ENCODE data around the gene SCN9A.
"Not testable (repeated sequence)": the region's sequence is repeated elsewhere in the genome, so short reads cannot be mapped to it uniquely, and the experiment has no call there.

SCN9A gene

DNA sequence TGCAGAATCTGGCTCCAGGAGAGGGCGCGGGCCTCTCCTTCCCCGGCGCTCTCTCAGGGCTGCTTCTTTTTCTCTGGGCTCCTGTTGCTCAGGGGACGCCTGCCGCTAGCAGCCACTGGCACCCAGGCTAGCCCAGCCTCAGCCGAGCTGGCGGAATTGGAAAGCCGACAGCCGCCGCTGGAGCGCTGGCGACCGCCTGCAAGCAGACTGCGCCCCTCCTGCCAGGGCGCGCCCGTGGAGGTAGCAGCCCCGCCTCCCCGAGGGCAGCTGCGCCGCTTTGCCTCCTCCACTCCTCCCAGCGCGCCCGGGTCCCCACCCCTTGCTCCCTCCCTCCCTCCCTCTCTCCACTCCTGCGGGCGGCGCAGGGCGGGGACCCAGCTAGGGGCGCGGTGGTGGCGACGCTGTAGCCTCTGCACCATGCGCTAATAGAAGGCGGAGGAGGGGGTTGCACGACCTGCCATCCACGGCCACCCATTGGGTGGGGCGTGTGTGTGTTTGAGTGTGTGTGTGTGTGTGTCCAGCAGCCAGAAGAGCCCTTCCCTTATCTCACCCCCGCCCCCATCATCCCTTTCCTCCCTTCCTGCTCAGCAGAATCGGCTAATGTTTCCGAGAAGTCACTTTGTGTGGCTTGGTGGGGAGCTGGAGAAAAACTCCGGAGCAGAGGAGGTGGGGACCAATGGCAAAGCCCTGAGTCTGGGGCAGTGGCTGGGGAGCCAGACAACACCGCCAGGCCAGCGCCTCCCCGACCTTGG is at the start of gene SCN9A:
SCN9A (minus strand) TSS at position 209 of the 752 bp plus-strand sequence. CDS start 64,188 bp downstream, outside the sequence.
- Histone ChIP-seq H3K27me3 (replicated peaks; ENCODE audit: control insufficient read depth, insufficient read depth, low read length) (peaks cover 7% of the 10 kb centered on the region), H3K9ac (ENCODE audit: low read length) (peak within 1 kb of the TSS; percentile 27), H3K4me1 (ENCODE audit: control insufficient read depth, insufficient read depth, low read length) (peaks cover 11% of the 10 kb centered on the region), H3K9me3 (ENCODE audit: control insufficient read depth, low read length) (no peaks in the 10 kb centered on the region), H3K36me3 (ENCODE audit: control insufficient read depth, insufficient read depth, low read length, severe bottlenecking) (no peaks in the 10 kb centered on the region), H3K4me3 (ENCODE audit: low read length) (peak within 1 kb of the TSS; percentile 79)
- peak; percentile 93 for DNase-seq (ENCODE audit: low read depth)

DNA sequence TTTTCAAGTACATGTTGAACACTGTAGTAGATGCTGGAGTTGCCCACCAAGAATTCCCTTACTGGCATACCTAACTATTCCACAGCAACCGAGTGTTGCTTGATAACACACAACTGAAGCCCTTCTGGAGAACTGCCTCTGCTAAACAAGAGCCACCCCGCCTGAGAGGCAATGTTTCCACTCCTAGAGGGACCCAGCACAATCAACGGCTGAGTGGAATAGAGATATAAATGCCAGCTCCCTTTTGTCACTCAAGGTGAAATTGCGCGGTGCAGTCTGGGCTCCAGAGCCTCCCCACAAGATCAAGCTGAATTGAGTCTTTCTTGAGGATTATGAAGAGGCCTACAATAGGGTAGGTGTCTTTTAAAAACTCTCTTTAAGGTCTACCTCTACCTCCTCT is 49.1 kb upstream of the SCN9A start:
- H3K36me3 ChIP-seq (ENCODE audit: control insufficient read depth, insufficient read depth, low read length, severe bottlenecking), result no peaks in the 10 kb centered on the region
- H3K4me1 ChIP-seq (ENCODE audit: control insufficient read depth, insufficient read depth, low read length), result no peaks in the 10 kb centered on the region
- no peak overlapping the region for H3K9ac ChIP-seq (ENCODE audit: low read length)
- DNase-seq (ENCODE audit: low read depth), result no peak
- no peak overlapping the region for H3K4me3 ChIP-seq (ENCODE audit: low read length)
- no peaks in the 10 kb centered on the region for H3K9me3 ChIP-seq (ENCODE audit: control insufficient read depth, low read length)
- no peaks in the 10 kb centered on the region for H3K27me3 ChIP-seq (replicated peaks; ENCODE audit: control insufficient read depth, insufficient read depth, low read length)

DNA sequence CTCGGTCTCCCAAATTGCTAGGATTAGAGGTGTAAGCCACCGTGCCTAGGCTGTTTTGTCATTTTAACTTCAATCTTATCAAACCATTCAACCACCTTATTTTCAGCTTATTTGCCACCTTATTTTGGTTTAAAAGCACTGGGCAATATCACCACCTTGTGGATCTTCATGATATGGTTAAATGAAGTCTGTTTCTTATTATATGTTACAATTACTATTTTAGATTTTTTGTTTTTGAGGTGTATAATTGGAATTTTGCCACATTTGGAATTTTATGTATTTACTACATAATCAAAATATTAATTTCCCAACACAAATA is 43.8 kb upstream of the SCN9A start:
- Histone ChIP-seq H3K36me3 (ENCODE audit: control insufficient read depth, insufficient read depth, low read length, severe bottlenecking) (no peaks in the 10 kb centered on the region), H3K27me3 (replicated peaks; ENCODE audit: control insufficient read depth, insufficient read depth, low read length) (no peaks in the 10 kb centered on the region), H3K9ac (ENCODE audit: low read length) (no peak overlapping the region), H3K9me3 (ENCODE audit: control insufficient read depth, low read length) (no peaks in the 10 kb centered on the region), H3K4me1 (ENCODE audit: control insufficient read depth, insufficient read depth, low read length) (no peaks in the 10 kb centered on the region), H3K4me3 (ENCODE audit: low read length) (no peak overlapping the region)
- DNase-seq (ENCODE audit: low read depth), result peak; percentile 72

DNA sequence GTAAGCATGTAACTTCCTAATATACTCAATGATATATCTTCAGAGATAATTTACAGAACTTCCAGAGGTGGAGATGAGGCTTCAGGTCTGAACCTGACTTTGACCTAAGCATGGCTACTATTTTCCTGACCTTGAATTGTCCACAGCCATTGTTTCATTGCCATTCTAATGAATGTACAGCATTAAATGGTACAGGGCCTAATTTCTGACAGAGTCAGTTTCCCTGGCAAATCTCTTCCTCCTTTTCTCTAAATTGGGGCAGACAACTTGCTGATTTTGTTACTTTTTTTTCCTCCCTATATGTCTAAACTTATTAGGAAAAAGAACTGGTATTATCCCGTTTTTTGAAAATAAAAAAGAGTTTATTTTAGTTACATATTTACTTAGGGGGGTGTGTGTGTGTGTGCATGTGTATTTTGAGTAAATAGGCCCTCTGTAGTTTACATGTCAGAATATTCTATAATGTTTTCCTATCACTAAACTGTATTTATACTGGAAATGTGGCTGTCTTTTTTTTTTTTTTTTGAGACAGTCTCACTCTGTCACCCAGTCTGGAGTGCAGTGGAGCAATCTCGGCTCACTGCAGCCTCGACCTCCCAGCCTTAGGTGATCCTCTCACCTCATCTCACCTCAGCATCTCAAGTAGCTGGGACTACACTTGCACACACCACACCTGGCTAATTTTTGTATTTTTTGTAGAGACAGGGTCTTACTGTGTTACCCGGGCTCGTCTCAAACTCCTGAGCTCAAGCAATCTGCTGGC is 43.3 kb upstream of the SCN9A start:
- H3K4me1 ChIP-seq (ENCODE audit: control insufficient read depth, insufficient read depth, low read length), result no peaks in the 10 kb centered on the region
- H3K9ac ChIP-seq (ENCODE audit: low read length), result no peak overlapping the region
- H3K9me3 ChIP-seq (ENCODE audit: control insufficient read depth, low read length), result no peaks in the 10 kb centered on the region
- no peak overlapping the region for H3K4me3 ChIP-seq (ENCODE audit: low read length)
- no peak for DNase-seq (ENCODE audit: low read depth)
- no peaks in the 10 kb centered on the region for H3K36me3 ChIP-seq (ENCODE audit: control insufficient read depth, insufficient read depth, low read length, severe bottlenecking)
- H3K27me3 ChIP-seq (replicated peaks; ENCODE audit: control insufficient read depth, insufficient read depth, low read length), result no peaks in the 10 kb centered on the region

DNA sequence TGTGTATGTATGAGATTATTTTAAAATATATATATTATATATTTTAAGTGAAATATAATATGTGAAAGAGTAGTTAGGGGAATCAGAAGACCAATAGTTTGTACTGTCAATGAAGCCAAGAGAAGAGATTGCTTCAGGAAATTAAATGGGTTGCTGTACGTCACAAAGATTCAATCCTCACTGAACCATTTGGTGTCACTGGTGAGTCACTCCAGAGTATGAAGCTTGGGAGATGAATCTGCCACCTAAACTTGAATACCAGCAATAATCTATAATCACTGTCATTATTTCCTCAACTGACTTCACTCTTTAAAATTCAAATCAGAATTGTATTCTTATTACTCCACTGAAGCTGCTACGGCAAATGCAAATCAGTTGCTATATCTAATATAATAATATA is 41.9 kb upstream of the SCN9A start:
- no peak overlapping the region for H3K4me3 ChIP-seq (ENCODE audit: low read length)
- H3K27me3 ChIP-seq (replicated peaks; ENCODE audit: control insufficient read depth, insufficient read depth, low read length), result no peaks in the 10 kb centered on the region
- no peak overlapping the region for H3K9ac ChIP-seq (ENCODE audit: low read length)
- no peaks in the 10 kb centered on the region for H3K9me3 ChIP-seq (ENCODE audit: control insufficient read depth, low read length)
- no peaks in the 10 kb centered on the region for H3K4me1 ChIP-seq (ENCODE audit: control insufficient read depth, insufficient read depth, low read length)
- H3K36me3 ChIP-seq (ENCODE audit: control insufficient read depth, insufficient read depth, low read length, severe bottlenecking), result no peaks in the 10 kb centered on the region
- peak; percentile 52 for DNase-seq (ENCODE audit: low read depth)

DNA sequence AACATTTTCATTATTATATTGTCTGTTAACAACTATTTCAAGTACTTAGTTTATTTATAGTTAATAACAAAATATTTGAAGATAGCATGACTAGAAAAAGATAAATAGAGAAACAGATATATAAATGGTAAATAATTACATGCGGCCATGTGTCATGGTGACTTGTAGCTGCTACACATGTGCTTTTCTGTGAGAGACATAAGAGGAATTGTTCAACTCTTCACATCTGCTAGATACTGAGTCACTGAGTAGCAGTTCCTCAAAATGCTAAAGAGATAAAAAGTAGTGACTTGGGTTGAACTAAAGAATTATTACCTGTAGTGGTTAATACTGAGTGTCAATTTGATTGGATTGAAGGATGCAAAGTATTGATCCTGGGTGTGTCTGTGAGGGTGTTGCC is 37.5 kb upstream of the SCN9A start:
- peaks cover 17% of the 10 kb centered on the region for H3K4me1 ChIP-seq (ENCODE audit: control insufficient read depth, insufficient read depth, low read length)
- H3K27me3 ChIP-seq (replicated peaks; ENCODE audit: control insufficient read depth, insufficient read depth, low read length), result no peaks in the 10 kb centered on the region
- H3K9ac ChIP-seq (ENCODE audit: low read length), result no peak overlapping the region
- H3K36me3 ChIP-seq (ENCODE audit: control insufficient read depth, insufficient read depth, low read length, severe bottlenecking), result no peaks in the 10 kb centered on the region
- H3K9me3 ChIP-seq (ENCODE audit: control insufficient read depth, low read length), result no peaks in the 10 kb centered on the region
- no peak overlapping the region for H3K4me3 ChIP-seq (ENCODE audit: low read length)
- DNase-seq (ENCODE audit: low read depth), result no peak

DNA sequence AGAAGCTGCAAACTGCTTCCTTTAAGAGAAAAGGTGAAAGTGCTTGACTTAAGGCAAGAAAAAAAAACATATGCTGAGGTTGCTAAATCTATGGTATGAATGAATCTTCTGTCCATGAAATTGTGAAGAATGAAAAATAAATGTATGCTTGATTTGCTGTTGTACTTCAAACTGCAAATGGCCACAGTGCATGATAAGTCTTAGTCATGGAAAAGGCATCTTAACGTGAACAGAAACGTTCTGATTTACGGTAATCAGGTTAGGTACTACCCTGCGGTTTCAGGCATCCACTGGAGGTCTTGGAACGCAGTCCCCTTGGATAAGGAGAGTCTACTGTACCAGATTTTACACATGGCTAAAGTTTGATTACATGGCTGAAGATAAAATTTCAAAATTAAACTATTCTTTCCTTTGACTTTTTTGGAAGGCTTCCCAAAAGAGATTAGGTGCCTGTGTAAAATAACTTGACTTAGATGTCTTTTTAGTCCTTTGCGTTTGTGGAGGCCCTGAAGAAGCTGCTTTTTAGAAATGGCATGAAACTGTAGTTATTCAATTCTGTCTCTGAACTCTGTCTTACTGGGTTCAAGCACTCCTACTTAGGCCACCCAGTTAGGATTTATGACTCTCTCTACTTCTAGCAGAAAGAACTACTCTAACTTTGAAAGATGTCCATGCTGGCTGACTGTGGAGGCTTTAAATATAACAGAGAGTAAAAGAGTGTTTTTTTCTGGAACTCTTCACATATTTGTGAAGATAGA is 35.9 kb upstream of the SCN9A start:
- peak; percentile 56 for DNase-seq (ENCODE audit: low read depth)

DNA sequence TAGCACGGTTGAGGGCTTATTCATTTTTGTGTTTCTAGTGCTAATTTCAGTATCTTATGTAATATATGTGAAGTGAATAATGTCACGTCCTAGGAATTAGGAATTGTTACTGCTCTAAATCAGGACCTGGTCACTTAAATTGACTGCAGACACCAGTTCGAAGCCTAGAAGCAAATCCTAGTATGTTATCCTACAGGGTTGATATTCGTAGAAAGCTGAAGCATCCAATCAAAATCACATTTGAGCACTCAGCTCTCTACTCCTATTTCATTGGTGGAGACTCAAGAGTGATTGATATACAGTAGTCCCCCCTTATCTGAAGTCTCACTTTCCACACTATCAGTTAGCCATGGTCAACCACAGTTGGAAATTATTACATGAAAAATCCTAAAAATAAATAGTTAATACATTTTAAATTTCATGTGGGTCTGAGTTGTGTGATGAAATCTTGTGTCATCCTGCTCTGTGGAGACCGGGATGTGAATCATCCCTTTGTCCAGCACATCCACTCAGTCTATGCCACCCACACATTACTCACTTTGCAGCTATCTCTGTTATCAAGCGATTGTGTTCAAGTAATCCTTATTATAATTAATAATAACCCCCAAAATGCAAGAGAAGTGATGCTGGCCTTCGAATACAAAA is 35.2 kb upstream of the SCN9A start:
- H3K9ac ChIP-seq (ENCODE audit: low read length), result peak overlapping the region; percentile 23
- peak overlapping the region; percentile 45 for H3K4me3 ChIP-seq (ENCODE audit: low read length)
- H3K36me3 ChIP-seq (ENCODE audit: control insufficient read depth, insufficient read depth, low read length, severe bottlenecking), result no peaks in the 10 kb centered on the region
- no peaks in the 10 kb centered on the region for H3K27me3 ChIP-seq (replicated peaks; ENCODE audit: control insufficient read depth, insufficient read depth, low read length)
- no peaks in the 10 kb centered on the region for H3K9me3 ChIP-seq (ENCODE audit: control insufficient read depth, low read length)
- peak; percentile 79 for DNase-seq (ENCODE audit: low read depth)
- H3K4me1 ChIP-seq (ENCODE audit: control insufficient read depth, insufficient read depth, low read length), result peaks cover 17% of the 10 kb centered on the region

More for the DNA sequence above, 35.9 kb upstream of the SCN9A start:
- Histone ChIP-seq H3K27me3 (replicated peaks; ENCODE audit: control insufficient read depth, insufficient read depth, low read length) (no peaks in the 10 kb centered on the region), H3K9me3 (ENCODE audit: control insufficient read depth, low read length) (no peaks in the 10 kb centered on the region), H3K4me3 (ENCODE audit: low read length) (peak overlapping the region; percentile 45), H3K4me1 (ENCODE audit: control insufficient read depth, insufficient read depth, low read length) (peaks cover 17% of the 10 kb centered on the region), H3K9ac (ENCODE audit: low read length) (peak overlapping the region; percentile 39), H3K36me3 (ENCODE audit: control insufficient read depth, insufficient read depth, low read length, severe bottlenecking) (no peaks in the 10 kb centered on the region)

DNA sequence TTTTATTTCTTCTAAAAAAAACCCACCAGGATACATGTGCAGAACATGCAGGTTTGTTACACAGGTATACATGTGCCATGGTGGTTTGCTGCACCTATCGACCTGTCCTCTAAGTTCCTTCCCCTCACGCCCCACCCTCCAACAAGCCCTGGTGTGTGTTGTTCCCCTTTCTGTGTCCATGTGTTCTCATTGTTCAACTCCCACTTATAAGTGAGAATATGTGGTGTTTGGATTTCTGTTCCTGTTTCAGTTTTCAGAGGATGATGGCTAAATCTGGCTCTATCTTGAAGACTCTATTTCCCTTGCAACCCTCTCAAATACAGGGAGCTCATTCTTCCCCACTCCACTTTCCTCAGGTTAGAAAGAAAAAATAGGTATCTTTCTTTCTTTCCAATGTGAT is 32.0 kb upstream of the SCN9A start:
- DNase-seq (ENCODE audit: low read depth); H3K27me3 ChIP-seq (replicated peaks; ENCODE audit: control insufficient read depth, insufficient read depth, low read length); H3K9ac ChIP-seq (ENCODE audit: low read length); H3K9me3 ChIP-seq (ENCODE audit: control insufficient read depth, low read length); H3K4me3 ChIP-seq (ENCODE audit: low read length); H3K36me3 ChIP-seq (ENCODE audit: control insufficient read depth, insufficient read depth, low read length, severe bottlenecking): not testable (repeated sequence)
- H3K4me1 ChIP-seq (ENCODE audit: control insufficient read depth, insufficient read depth, low read length), result peaks cover 17% of the 10 kb centered on the region

DNA sequence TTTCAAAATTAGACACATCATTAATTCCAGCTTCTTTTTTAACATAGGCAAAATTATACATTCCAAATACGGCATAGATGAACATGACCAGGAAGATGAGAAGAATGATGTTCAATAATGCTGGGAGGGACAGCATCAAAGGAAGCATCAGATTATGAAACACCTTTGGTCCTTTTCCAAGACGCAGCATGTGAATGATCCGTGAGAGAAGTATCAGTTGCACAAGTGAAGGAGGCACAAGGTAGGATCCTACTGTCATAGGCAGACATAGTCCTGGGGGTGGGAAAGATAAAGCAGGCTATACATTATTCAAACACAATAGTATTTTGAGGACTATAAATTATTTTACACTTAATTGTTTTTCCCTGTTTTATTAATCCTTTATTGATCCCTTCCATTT is 30.6 kb upstream of the SCN9A start:
- H3K27me3 ChIP-seq (replicated peaks; ENCODE audit: control insufficient read depth, insufficient read depth, low read length), result no peaks in the 10 kb centered on the region
- no peaks in the 10 kb centered on the region for H3K9me3 ChIP-seq (ENCODE audit: control insufficient read depth, low read length)
- no peak overlapping the region for H3K4me3 ChIP-seq (ENCODE audit: low read length)
- no peaks in the 10 kb centered on the region for H3K36me3 ChIP-seq (ENCODE audit: control insufficient read depth, insufficient read depth, low read length, severe bottlenecking)
- peaks cover 8% of the 10 kb centered on the region for H3K4me1 ChIP-seq (ENCODE audit: control insufficient read depth, insufficient read depth, low read length)
- no peak overlapping the region for H3K9ac ChIP-seq (ENCODE audit: low read length)
- DNase-seq (ENCODE audit: low read depth), result no peak

DNA sequence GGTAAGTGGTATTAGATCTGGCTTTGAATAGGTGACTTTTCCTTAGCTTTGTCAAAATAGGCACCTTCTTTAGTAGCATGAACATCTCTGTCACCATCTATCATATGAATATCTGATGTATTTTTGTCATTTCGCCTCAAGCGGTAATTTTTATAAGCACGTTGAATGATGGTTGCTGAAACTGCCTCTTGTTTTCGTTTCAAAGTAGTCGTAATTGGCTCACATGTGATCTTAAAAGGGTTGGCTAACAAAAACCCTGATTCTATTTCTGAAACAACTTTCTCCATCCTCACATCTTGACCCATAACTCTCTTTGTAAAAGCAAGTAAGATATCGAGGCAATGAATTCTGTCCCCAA is 29.8 kb upstream of the SCN9A start:
- Histone ChIP-seq H3K36me3 (ENCODE audit: control insufficient read depth, insufficient read depth, low read length, severe bottlenecking) (no peaks in the 10 kb centered on the region), H3K27me3 (replicated peaks; ENCODE audit: control insufficient read depth, insufficient read depth, low read length) (no peaks in the 10 kb centered on the region), H3K4me1 (ENCODE audit: control insufficient read depth, insufficient read depth, low read length) (peaks cover under 1% of the 10 kb centered on the region), H3K4me3 (ENCODE audit: low read length) (no peak overlapping the region), H3K9me3 (ENCODE audit: control insufficient read depth, low read length) (no peaks in the 10 kb centered on the region), H3K9ac (ENCODE audit: low read length) (no peak overlapping the region)
- DNase-seq (ENCODE audit: low read depth), result no peak
